Hair follicular keratinocyte (primary cell): ENCODE results near the gene ZNF263. TPM values are rescaled to one million over a fixed set of nuclear protein-coding genes. Genes with fewer than 3 reads are reported as not detected.

Source experiments
- total RNA-seq: library from RNA; depleted of rRNA; stranded (reverse); fragments of >200 nt; gene quantifications from 2 replicates; pipeline ENCODE4 v1.2.3, GENCODE V29; 2015

Gene ZNF263
- total RNA-seq: 23.4 and 35.5 TPM in 2 replicates

DNA sequence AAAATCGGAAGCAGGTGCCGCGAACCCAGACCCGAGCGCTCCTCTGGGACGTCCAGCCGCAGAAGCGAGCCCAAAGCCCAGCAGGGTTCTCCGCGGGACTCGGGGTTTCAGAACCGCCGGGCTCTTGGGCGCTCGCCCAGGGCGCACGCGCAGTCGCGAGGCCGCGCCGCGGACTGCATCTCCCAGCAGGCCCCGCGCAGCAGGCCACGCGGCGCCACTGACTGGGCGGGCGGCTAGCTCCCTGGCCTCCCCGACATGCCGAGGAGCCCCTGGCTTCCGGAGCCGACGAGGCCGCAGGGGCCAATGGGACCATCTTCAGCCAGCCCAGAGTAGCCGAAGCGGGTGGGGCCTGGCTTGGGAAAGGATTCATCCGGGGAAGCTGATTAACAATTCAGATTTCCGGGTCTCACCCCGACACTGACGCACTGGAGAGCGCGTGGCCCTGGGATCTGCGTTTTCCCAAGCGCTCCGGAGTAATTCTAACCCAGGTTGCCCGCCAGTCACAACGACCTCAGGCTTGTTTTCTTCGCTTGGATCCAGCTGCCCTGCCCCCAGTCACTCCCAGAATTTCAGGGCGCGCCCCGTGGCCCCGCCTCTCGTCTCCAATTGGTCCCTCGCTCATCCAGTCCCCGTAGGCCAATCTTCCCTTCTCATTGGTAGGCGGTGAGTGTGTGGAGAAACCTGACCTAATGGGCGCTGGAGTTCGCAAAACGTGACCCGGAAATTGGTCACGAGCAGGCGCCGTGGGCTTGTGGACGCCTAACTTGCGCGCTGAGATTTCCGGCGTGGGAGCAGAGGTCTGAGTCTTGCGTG, at the start of gene ZNF263:
TSS of gene ZNF263 (plus strand) at position 762 of the 813 bp plus-strand sequence. CDS start 328 bp downstream, outside the sequence.

DNA sequence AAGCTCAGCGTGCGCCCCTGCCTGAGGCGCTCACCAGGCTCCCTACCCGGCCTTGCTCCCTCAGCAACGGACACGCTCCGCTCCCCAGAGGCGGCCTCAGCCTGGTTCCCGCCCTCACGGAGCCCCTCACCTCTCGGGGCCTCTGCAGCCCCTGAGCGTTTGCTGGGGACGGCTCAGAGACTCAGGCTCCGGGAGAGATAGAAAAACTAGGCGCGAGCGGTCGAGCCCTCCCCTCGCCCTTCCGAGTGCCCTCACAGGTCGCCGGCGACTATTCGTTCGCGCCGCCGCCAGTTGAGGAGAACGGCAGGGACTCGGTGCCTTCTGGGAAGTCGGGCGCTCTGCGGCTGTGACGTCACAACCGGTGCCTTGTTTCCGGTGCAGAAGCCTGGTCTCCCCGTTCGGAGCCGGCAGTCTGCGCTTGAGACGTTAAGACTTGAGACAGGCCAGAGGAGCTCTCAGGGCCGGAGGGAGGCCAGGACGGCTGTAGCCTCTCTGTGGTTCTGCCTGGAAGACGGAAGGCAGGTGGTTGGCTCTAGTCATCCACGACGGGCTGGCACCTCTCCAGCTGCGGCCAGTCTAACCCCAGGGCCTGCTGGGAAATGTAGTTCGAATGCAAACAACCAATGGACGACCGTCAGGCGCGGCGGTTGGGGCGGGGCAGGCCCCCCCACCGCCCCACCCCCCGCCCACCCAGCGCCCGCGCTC, 48.3 kb upstream of the ZNF263 start, which contains the start of gene ZNF200:
TSS of gene ZNF200 (minus strand) at position 302 of the 705 bp plus-strand sequence. CDS start 1,403 bp downstream, outside the sequence.

DNA sequence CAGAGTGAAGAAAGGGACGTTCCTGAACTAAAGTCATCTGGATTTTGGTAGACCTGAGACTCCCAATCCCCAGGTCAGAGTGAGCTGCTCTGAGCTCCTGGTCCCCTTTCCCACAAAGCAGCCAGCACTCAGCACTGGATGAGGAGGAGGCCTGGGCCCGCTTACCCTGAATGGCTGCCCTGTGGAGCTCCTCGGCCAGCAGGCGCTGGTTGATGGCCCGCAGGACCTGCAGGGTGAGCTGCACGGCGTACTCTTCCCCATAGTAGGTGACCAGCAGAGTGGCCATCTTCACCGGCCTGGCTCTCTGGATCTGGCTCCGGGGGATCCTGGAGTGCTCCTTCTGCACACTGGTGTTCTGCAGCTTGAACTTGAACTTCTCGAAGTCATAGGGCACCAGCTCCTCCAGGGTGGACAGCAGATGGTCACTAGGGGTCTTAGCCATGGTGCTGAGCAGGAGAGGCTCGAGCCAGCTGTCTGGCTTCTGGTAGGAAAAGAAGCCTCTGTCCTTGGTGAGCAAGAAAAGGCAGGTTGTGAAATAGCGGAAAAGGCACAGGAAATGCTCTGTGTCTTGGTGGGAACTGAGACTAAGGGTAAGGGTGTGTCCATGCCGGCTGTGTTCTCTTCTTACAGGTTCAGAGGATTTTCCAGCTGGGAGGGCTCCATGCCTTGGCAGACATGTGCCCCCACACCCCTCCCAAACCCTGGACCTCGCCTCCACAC, 27.0 kb upstream of the ZNF263 start, which contains the start of gene MEFV:
TSS of gene MEFV (minus strand) at position 488 of the 720 bp plus-strand sequence. CDS start at position 442, 46 bp downstream.

DNA sequence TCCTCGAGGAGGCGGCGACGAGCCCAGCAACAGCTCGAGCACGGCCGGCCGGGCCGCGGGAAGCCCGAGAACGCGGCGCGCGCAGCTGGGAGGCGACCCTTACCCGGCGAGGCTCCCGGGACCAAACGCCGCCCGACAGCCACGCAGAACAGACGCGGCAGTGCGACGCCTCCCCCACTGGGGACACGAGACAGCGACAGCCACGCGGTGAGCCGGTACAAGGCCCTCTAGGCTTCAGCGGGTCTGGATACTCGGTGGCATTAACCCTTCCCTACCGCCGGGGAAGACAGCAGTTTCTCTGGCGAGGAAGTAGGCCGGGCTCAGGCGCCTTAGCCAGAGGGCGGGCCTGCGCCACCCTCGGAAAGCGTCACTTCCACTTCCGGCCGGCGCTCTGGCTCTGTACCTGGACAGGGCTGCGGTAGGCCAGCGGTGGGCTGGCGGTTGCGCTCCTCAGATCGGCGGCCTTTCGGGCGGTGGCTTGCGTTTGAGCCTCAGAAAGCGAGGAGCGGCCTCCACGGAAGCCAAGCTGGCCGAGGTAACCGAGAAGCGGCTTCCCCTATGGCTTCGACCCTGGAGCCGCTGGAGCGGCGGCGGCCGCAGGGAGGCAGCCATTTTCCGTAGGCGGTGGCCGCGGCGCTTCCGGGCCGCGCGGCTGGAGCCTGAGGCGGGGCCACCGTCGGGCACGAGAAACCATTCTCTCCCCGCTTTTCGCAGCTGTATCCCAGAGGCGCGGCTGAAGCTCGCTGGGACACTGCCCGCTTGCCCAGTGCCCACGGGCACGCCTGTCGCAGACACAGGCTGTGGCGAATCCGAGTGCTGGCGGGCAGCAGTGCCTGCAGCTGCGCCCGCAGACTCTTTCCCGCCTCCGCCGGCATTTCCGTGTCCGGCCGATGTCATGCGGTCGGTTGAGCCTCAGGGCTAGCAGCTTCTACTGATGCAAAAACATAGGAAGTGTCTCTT, 22.1 kb downstream of the ZNF263 start, which contains the start of the genes TIGD7 and ZNF75A:
TSS of gene TIGD7 (minus strand) at position 322 of the 960 bp plus-strand sequence. CDS start 4,816 bp downstream, outside the sequence.
TSS of gene ZNF75A (plus strand) at position 389 of the 960 bp plus-strand sequence. CDS start 2,932 bp downstream, outside the sequence.

Other genes starting within 250 kb of the ZNF263 start
- 0.23 and 0.78 TPM in 2 replicates for gene BICDL2, start 246.5 kb upstream of the ZNF263 start, total RNA-seq
- 0.04 and 0.31 TPM in 2 replicates for gene MMP25, start 236.9 kb upstream of the ZNF263 start, total RNA-seq
- 6.5 and 25.3 TPM in 2 replicates for gene IL32, start 217.9 kb upstream of the ZNF263 start, total RNA-seq
- gene ZSCAN10, start 184.2 kb upstream of the ZNF263 start, total RNA-seq: not detected in 2 replicates
- 22.3 and 22.7 TPM in 2 replicates for gene ZNF205, start 170.9 kb upstream of the ZNF263 start, total RNA-seq
- 4.4 and 5.8 TPM in 2 replicates for gene ZNF213, start 148.5 kb upstream of the ZNF263 start, total RNA-seq
- not detected in 2 replicates for gene OR1F1, start 95.3 kb upstream of the ZNF263 start, total RNA-seq
- gene ZNF200, start 48.3 kb upstream of the ZNF263 start, total RNA-seq: 3.7 and 8.1 TPM in 2 replicates
- gene MEFV, start 26.9 kb upstream of the ZNF263 start, total RNA-seq: 0.08 TPM in 2 replicates
- 0.78 and 0.87 TPM in 2 replicates for gene TIGD7, start 21.9 kb downstream of the ZNF263 start, total RNA-seq
- 11.2 and 11.8 TPM in 2 replicates for gene ZNF75A, start 22.0 kb downstream of the ZNF263 start, total RNA-seq
- gene OR2C1, start 72.4 kb downstream of the ZNF263 start, total RNA-seq: not detected in 2 replicates
- 8.3 and 14.7 TPM in 2 replicates for gene ZSCAN32, start 117.5 kb downstream of the ZNF263 start, total RNA-seq
- 4.9 and 5.6 TPM in 2 replicates for gene ZNF174, start 117.7 kb downstream of the ZNF263 start, total RNA-seq
- 1.3 and 1.9 TPM in 2 replicates for gene ZNF597, start 160.0 kb downstream of the ZNF263 start, total RNA-seq
- gene NAA60, start 160.2 kb downstream of the ZNF263 start, total RNA-seq: 14.4 and 18.9 TPM in 2 replicates
- gene C16orf90, start 212.0 kb downstream of the ZNF263 start, total RNA-seq: not detected in 2 replicates
- gene CLUAP1, start 217.5 kb downstream of the ZNF263 start, total RNA-seq: 6.5 and 12.2 TPM in 2 replicates